ENCODE results near the gene UGT1A4. TPM values are rescaled to one million over a fixed set of nuclear protein-coding genes. Genes with fewer than 3 reads are reported as not detected.

Gene UGT1A4
- total and polyA plus RNA-seq, 10 of the 15 experiments (the other 5 are each of a cell fraction or from before 2014, with no cell fraction given) = not detected

DNA sequence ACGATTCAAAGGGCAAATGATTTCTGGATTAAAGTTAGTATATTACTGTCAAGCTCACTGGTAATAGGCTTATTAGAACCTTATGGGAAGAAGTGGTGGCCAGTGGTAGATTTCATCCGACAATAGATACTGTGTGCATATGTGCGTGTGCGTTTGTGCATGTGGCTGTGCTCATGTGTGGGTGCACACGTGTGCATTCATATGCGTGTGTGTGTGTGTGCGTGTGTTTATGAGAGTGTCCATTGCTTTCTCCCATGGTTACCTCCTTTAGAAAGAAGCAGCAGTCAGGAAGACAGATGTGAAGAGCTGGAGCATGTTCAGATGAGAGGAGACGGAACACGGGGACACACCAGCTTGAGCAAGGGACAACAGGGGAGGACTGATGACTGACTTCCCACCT lies 50.7 kb downstream of the UGT1A4 start:
- CTCF ChIA-PET = interaction anchor here (0.6 kb wide), 1 partner anchor 609 kb away, joined by 4 read pairs; no protein-coding TSS in a partner anchor
- in situ Hi-C loops (cut with MboI) (no loop called here), intact Hi-C loops (cut with micrococcal nuclease; ENCODE audit: unreplicated experiment) (no loop called here)
- no peak overlapping the region for H3K9ac ChIP-seq (ENCODE audit: control insufficient read depth, insufficient read depth, low read length)
- ATAC-seq = no peak
- no peaks in the 10 kb centered on the region for H3K9me3 ChIP-seq (replicated peaks; ENCODE audit: control insufficient read depth, insufficient read depth, low read length)
- POLR2A ChIA-PET = no interaction called here
- H2AFZ ChIP-seq (ENCODE audit: control insufficient read depth, low read depth, low read length) = no peak overlapping the region
- no peak for FAIRE-seq
- H3K27me3 ChIP-seq (replicated peaks in 1 of 2; ENCODE audit: control insufficient read depth in 2 of 2, insufficient read depth in 2 of 2, low read length in 1 of 2) = no peaks in the 10 kb centered on the region; a peak in 1 of 4 replicates
- no peak for TF ChIP-seq FOS (IDR thresholded peaks at IDR 0.05; ENCODE audit: borderline replicate concordance, extremely low read depth, insufficient read length)
- TF ChIP-seq SRF (IDR thresholded peaks at IDR 0.05; ENCODE audit: low read depth in 2 of 2, low read length in 2 of 2) = no peak
- no peak for TF ChIP-seq ESRRA (IDR thresholded peaks at IDR 0.05; ENCODE audit: low read length)
- no peak for TF ChIP-seq POU2F2 (IDR thresholded peaks at IDR 0.05; ENCODE audit: borderline replicate concordance, low read depth, low read length)
- TF ChIP-seq EED (IDR thresholded peaks at IDR 0.05; ENCODE audit: low read depth) = no peak
- TF ChIP-seq BCL11A (IDR thresholded peaks at IDR 0.05; ENCODE audit: low read depth, low read length) = no peak
- no peak for TF ChIP-seq BCL3 (IDR thresholded peaks at IDR 0.05; ENCODE audit: borderline replicate concordance, insufficient read depth, low read depth, low read length, poor library complexity, severe bottlenecking)
- no peak for TF ChIP-seq SIX5 (IDR thresholded peaks at IDR 0.05; ENCODE audit: low read depth, low read length, severe bottlenecking)
- TF ChIP-seq IRF4 (IDR thresholded peaks at IDR 0.05; ENCODE audit: low read depth, low read length) = no peak
- no peak for TF ChIP-seq PRDM15 (CRISPR knock-in tag; IDR thresholded peaks at IDR 0.05)
- TF ChIP-seq HCFC1 (IDR thresholded peaks at IDR 0.05; ENCODE audit: low read length) = no peak
- no peak for TF ChIP-seq ZNF207 (IDR thresholded peaks at IDR 0.05; ENCODE audit: borderline replicate concordance)
- TF ChIP-seq RB1 (IDR thresholded peaks at IDR 0.05; ENCODE audit: borderline replicate concordance) = no peak
- TF ChIP-seq NFYA (IDR thresholded peaks at IDR 0.05; ENCODE audit: borderline replicate concordance, low read depth, low read length) = no peak
- no peak for TF ChIP-seq BRCA1 (IDR thresholded peaks at IDR 0.05; ENCODE audit: low read depth, low read length)
- WGBS (ENCODE audit: insufficient coverage, insufficient replicate concordance, low lambda C conversion rate, missing lambda C conversion rate) = 72% methylated on average over 9 of the region's 9 CpGs
- H4K20me1 ChIP-seq (ENCODE audit: control insufficient read depth, insufficient read depth) = no peaks in the 10 kb centered on the region
- no TSS peak for BruUV-seq (replicated peaks)
- no peaks in the 10 kb centered on the region for H3K36me3 ChIP-seq (ENCODE audit: control insufficient read depth in 2 of 2, insufficient read depth in 2 of 2, low read length in 1 of 2)
- H3K79me2 ChIP-seq (ENCODE audit: control insufficient read depth, insufficient read depth, low read length) = no peaks in the 10 kb centered on the region
- RAD21 ChIA-PET (ENCODE audit: unreplicated experiment) = interaction anchor here (0.9 kb wide), 1 partner anchor 51 kb away, joined by 3 read pairs; no protein-coding TSS in a partner anchor
- H3K4me2 ChIP-seq (ENCODE audit: control insufficient read depth, insufficient read depth) = no peak overlapping the region
- SMC1A ChIA-PET (ENCODE audit: uncharacterized antibody, unreplicated experiment) = no interaction called here
- H3K4me1 ChIP-seq (ENCODE audit: control insufficient read depth, insufficient read depth, low read length) = no peaks in the 10 kb centered on the region
- H3K4me3 ChIP-seq = no peak overlapping the region
- no peak for DNase-seq (ENCODE audit: low read depth, low spot score)
- no peak overlapping the region for H3K27ac ChIP-seq (ENCODE audit: control insufficient read depth, insufficient read depth)

Data from GM12878 (cell line).